Activated effector memory CD4-positive, alpha-beta T cell treated with Interleukin-2 at 50 U/mL for 16 hours (primary cell): ENCODE results near the gene VSTM2L.
"Not testable (repeated sequence)": the region's sequence is repeated elsewhere in the genome, so short reads cannot be mapped to it uniquely, and the experiment has no call there.

Source experiments
- DNase-seq: peaks from one replicate; pipeline ENCODE4 v3.0.0-alpha.2; 2020

VSTM2L gene

DNA sequence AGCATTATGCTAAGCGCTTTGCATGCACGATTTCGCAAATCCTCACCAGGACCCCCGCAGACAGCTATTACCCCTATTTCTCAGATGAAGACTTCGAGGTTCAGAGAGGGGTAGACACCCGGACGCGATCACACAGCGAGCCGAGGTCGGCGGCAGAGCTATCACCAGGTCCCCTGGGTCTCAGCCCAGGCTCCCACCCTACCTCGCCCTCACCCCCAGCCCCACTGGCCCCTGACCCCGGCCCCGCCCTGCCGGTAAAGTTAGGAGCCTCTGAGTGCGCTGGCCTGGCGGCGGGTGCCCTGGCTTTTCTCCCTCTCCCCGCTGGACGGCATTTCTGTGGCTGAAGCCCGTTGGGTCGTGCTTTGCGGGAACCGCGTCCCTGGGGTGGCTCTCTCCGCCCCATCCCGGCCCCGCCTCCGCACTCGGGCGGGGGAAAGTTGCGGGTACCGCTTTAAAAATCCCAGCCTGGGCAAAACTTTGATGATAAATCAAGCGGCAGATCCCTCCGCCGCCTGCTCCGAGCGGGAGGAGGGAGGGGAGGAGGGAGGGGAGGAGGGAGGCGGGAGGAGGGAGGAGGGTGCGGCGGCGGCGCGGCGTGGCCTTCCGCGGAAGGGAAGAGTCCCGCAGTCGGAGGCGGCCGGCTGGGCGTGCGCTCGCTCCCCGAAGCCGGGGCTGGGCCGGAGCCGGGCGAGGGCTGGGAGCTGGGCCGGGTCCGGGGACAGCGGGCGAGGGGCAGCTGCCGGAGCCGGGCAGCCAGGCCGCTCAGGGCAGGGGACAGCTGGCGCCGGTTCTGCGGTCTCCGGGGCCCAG, at the start of gene VSTM2L:
VSTM2L (plus strand) TSS at position 624 of the 810 bp plus-strand sequence. CDS start 224 bp downstream, outside the sequence.
- DNase-seq: no peak

- DNase-seq: no peak
Observed at GRCh38 chr20:37853823-37854375, 49.0 kb upstream of the VSTM2L start.

DNA sequence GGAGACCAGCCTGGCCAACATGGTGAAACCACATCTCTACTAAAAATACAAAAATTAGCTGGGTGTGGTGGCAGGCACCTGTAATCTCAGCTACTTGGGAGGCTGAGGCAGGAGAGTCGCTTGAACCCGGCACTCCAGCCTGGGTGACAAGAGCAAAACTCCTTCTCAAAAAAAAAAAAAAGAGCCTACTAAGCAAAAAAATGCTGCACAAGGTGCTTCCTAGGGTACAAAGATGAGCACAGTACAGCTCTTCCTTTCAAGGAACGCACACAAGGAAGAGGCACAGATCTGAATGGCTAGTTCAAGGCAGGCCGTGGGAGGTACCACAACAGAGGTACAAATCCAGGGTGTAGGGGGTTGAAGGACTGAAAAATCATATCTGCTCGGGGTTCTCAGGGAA, 46.9 kb upstream of the VSTM2L start:
- not testable (repeated sequence) for DNase-seq

DNA sequence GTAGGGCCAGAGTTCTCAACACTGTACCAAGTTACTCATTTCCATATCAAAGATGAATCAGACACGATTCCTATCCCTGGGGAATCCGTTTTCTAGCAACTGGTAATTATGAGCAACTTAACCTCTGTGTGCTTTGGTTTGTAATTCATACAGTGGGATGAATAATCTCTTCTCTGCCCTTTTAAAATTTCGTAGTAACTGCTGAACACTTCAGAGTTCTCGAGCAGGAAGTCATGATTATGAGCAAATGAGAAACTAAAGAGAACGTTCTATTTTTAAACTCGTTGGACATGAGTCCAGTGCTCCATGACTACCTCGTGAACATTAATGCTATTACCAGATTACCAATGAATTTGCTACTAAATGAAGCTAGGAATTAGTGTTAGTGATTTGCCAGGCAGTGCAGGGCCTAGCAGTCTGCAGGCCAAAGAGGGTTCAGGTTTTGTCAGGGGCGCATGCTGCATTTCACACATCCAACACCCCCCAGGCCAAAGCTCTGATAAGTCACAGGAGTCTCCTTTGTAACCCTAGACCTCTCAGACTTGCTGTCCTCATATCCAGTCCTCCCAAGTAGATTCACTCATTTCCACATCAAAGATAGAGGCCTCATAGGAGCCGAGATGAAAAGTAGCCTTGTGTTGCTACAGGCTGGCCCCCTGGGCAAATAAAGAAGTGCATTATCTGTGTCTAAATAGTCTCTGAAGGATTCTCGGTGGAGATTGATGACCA, 45.8 kb upstream of the VSTM2L start:
- DNase-seq: no peak

DNA sequence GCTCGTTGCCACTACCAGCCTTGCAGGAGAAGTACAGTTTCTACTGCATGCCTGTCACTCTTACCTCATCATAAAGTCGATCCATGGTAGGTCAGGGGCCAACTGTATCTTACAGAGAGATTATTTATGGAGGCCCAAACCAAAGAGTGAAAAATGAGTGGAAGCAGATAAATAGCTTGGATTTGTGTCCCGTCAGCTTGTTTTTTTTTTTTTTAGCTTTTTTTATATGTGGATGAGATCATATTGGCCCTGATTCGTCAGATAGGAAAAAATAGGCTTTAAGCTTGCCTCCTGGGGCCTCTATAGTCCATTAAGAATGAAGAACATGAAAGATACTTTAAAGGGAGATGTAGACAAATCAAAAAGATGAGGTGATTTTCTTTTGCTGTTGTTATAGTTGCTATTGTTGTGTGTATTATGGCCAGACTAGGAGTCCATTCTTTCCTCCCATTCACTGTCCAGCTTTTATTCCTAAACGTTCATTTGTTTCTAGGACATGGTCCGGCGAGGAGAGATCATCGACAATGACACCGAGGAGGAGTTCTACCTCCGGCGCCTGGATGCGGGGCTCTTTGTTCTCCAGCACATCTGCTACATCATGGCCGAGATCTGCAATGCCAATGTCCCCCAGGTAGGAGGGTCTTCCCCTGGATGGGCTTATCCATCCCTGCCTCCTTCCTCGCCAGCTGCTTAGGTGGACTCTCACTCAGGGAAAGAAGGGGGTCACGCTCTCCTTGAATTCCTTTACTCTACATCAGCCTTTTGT, 43.3 kb upstream of the VSTM2L start:
- DNase-seq: no peak

DNA sequence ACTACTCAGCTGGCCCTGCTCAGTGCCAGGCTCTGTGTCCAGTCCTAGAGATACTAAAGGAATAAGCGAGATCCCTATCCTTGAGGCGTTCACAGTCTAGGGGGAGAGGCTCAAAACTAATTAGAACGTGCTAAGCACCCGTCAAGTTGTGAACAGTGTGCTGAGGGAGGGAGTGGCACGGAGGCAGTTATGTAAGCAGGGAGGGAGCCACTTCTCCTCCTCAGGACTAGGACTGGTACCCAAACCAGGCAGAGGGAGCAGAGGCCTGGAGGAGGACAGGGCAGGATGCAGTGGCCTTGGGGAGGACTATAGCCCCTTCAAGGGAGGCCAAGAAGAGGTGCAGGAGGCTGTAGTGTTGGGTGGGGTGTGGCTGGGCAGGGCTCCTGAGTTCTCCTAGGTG, 39.6 kb upstream of the VSTM2L start:
- DNase-seq: no peak

- no peak for DNase-seq
Observed at GRCh38 chr20:37864298-37864697, 38.6 kb upstream of the VSTM2L start.

GRCh38 chr20:37866051-37866450, 36.9 kb upstream of the VSTM2L start:
- no peak for DNase-seq

DNA sequence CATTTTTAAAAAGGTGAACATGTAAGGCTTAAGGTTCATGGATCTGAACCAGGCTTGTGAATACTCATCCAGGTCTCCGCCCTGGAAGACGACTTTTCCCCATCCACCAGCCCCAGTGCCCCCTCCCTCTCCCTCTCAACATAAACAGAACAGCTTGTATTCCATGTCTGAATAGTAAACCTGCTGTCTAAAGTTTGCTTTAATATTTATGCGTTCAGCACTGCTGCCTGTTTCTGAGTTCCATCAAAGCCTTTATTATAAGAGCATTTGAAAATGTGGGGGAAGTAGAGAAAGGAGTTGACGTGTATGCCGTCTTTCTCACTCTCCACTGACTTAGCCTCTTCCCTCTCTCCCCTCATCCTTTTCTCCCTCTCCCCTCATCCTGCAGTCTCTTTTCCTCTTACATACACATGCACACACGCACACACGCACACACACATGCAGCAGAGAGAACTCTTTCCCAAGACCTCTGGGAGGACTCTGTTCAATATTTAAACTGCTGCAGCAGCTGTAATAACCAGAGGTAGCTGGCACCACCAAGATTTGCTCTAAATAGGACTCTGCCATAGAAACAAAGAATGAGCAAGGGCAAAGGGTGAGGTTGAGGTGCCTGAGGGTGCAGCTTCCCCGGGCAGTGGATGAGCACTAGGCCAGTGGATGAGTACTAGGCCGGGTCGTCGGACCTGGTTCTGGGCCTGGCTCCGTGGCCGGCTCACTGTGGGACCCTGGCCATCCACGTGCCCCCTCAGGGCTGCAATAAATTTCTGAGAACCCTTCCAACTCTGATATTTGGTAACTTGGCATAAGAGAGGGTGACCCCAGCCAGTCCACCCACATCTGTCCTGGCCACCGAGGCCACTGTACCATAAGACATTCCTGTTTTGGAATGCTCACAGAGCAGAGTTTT, 35.4 kb upstream of the VSTM2L start:
- DNase-seq: no peak

DNA sequence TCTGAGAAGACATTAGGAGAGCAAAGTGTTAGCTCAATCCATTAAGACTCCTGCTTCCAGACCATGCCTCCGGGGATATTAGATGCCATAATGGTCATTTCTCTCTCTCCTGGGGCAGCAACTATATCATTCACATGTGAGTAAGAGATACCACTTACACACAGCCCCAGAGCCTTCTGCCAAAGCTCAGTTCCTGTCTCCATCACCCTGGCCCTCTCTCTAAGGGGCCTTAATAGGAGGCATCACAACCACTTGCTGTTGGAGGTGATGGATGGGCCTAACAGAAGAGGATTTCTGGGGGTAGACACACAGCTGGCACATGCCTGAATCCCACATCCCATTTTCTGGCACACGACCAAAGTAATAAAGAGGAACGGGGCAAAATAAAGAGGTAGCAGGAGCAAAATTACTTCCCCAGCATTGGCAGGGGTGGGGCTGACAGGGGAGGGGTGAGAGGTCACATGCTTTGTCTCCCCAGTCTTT, 34.0 kb upstream of the VSTM2L start:
- no peak for DNase-seq

GRCh38 chr20:37869334-37869861, 33.5 kb upstream of the VSTM2L start:
- no peak for DNase-seq

DNA sequence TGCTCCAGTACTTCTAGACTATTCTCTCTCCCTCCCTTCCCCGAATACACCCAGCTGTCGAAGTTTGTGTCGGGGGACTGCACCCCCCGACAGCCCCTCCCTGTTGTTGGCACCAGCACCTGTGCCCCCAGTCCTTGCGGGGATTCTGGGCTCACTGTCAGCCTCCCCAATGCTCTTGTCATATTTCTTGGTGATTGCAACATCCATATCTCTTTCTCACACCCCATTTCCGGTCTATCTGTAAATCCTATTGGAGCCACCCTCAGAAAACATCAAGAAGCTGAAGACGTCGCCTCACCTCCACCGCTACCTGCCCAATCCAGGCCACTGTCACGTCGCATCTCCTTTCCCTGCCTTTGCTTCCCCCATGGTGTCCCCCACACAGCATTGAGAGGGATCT, 32.6 kb upstream of the VSTM2L start:
- DNase-seq: no peak

- DNase-seq: no peak
Observed at GRCh38 chr20:37871751-37872150, 31.2 kb upstream of the VSTM2L start.

DNA sequence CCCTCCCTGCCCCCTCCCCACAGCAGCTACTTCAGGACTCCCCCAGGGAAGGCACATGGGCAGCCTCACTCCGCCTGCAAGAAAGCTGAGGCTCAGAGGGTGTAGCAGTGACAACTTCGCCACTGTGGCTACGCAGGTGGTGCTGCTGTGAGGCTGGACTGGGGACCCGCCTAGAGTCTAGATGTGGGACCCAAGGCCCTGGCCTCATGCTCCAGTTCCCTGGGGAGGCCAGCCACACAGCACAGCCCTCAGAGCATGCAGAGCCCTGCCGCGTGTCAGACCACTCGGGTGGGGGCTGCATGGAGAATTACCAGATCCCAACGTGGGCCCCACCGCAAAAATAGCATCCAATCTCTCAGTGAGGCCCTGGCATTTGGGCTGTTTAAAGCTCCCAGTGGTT, 30.8 kb upstream of the VSTM2L start:
- no peak for DNase-seq

- no peak for DNase-seq
Observed at GRCh38 chr20:37873884-37874283, 29.0 kb upstream of the VSTM2L start.

DNA sequence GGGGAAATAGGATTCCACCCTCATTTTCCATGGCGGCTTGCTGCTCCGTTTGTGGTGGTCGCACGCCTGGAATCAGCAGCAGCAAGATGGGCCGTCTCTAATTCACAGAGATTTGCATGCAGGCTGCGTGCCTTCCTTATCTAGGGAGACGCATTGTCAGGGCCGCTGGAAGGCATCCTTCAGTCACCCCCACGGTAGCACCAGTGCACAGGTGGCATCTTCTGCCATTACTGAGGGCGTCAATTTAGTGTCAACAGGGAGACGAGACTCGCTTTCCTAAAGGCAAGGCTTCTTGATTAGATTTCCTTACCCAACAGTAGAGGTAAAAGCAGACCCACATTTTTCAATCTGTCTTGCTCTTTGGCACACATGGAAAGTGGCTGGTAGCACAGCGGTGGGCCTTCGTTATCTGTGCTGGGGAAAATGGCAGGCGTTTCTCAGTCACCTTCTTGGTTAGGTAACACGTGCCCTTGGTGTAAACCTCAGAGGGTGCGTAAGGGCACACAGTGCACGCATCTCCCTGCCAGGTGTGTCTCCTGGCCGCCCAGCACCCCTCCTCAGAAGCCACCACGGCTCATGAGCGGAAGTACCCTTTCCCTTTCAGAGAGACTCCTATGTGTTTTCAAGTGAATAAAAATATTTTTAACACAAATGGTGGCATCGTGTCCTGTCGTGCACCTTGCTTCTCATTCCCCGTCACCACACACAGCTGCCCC, 27.3 kb upstream of the VSTM2L start:
- DNase-seq: no peak

- no peak for DNase-seq
Observed at GRCh38 chr20:37876863-37877262, 26.1 kb upstream of the VSTM2L start.

DNA sequence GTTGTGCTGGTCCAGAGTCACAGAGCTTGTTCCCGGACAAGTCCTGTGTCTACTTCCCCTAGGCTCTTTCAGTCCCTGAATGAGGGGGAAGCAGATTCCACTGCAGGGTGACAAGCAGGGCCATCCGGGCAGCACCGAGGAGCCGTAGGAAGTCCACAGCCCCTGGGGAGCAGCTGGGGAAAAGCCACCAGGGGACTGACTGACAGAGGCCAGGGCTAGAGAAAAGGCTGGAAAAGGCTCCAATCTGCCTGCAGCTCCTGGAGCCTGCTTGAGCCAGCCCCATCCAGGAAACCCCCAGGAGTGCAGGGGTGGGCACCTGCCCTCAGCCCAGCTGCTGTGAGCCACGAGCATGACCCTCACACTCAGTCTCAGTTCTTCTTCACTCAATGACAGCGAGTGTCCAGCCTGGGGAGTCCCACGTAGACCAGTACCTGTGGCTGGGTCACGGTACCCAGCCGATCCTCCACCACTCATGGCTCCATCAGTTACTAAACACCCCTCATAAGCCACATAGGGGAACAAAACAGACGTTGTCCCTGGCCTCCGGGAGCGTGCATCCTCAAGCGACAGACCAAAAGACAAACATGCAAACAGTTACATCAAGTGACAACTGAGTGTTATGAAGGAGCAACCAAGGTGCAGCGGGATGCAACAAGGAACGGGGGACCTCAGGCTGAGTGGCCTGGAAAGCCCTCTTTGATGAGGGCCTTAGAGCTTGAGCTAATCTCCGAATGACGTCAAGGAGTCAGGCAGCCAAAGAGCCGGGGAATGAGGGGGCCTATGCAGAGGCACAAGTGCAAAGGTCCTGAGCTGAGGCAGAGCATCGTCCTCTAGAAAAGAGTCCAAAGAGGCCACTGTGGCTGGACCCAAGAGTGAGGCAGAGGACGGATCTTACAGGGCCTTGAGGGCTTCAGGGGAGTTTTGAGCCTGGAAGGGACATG, 24.8 kb upstream of the VSTM2L start:
- DNase-seq: no peak

DNA sequence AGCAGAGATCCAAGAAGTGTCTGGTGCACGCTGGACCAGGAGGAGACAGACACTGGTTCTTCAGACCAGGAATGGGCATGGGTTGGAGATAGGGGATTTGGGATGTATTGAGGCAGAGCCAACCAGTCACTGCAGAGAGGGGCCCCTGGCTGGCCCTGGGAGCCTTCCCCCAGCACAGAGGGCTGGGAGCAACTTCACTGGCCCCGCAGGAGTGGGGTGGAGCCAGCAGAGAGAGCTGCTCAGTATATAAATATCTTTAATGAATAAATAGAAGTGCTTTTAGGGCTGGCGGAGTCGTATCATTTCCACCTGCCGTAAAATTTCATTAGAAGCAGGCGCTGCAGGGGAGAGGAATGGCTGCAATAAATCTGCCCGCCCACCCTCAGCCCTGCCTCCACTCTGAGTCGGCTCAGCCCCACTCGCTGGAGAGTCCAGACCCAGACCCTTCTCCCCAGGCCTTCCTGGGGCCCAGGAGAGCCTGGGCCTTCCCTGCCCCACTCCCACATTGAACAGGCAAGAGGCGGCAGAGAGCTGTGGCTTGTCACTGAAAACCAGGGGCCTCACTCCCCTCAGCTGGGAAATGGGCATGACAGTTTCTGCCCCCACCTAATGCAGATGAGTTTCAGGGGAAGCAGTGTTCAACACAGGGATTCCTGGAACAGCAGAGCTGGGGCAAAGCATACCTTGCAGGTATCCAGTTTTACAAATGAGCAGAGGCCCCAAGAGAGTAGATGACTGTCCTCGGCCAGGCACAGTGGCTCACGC, 23.9 kb upstream of the VSTM2L start:
- DNase-seq: no peak
